ENCODE results near the gene TMPRSS11B.

DNA sequence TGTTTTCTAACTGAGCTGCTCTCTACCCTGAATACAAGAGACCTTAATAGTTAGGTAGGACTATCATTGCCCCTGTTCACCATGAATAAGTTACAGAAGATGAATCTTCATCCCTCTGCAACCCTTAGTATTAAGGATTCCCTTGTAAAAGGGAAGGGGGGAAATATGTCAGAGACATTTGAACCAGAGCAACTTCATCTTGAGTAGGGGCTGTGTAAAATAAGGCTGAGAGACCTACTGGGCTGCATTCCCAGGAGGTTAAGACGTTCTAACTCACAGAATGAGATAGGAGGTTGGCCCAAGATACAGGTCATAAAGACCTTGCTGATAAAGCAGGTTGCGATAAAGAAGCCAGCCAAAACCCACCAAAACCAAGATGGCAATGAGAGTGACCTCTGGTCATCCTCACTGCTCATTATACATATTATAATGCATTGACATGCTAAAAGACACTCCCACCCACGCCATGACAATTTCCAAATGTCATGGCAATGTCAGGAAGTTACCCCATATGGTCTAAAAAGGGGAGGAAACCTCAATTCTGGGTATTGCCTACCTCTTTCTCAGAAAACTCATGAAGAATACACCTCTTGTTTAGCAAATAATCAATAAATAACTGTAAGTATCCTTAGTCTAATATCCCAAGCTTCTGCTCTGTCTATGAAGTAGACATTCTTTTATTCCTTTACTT lies 19.5 kb upstream of the TMPRSS11B start:
- TF ChIP-seq, protein P1, sequence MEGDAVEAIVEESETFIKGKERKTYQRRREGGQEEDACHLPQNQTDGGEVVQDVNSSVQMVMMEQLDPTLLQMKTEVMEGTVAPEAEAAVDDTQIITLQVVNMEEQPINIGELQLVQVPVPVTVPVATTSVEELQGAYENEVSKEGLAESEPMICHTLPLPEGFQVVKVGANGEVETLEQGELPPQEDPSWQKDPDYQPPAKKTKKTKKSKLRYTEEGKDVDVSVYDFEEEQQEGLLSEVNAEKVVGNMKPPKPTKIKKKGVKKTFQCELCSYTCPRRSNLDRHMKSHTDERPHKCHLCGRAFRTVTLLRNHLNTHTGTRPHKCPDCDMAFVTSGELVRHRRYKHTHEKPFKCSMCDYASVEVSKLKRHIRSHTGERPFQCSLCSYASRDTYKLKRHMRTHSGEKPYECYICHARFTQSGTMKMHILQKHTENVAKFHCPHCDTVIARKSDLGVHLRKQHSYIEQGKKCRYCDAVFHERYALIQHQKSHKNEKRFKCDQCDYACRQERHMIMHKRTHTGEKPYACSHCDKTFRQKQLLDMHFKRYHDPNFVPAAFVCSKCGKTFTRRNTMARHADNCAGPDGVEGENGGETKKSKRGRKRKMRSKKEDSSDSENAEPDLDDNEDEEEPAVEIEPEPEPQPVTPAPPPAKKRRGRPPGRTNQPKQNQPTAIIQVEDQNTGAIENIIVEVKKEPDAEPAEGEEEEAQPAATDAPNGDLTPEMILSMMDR (IDR thresholded peaks at IDR 0.05 in 8 of 11, conservative IDR thresholded peaks at IDR 0.05 in 3 of 11) = no peak
- no peak for TF ChIP-seq POLR2AphosphoS5 (IDR thresholded peaks at IDR 0.05)
